ENCODE measurements around the gene SLC16A3.
"Not testable (repeated sequence)": the region's sequence is repeated elsewhere in the genome, so short reads cannot be mapped to it uniquely, and the experiment has no call there.

SLC16A3 gene

DNA sequence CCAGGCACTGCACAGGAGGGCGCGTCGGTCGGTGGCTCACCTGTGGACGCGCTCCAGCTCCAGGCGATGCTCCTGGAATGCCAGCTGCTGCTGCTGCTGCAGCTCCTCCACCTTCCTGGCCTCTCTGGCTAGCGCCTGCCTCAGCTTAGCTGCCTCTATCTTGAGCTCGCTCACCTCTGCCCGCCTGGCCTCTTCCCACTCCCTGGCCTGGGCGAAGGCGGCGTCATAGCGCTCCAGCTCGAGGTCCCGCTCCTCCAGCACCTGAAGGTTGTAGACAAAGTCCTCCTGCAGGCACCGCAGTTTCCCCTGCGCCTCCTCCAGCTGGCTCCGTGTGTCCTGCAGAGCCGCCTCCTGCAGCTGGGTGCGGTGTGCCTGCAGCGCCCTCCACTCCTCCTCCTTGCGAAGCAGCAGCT, 27.3 kb upstream of the SLC16A3 start:
- TF ChIP-seq, protein P1, sequence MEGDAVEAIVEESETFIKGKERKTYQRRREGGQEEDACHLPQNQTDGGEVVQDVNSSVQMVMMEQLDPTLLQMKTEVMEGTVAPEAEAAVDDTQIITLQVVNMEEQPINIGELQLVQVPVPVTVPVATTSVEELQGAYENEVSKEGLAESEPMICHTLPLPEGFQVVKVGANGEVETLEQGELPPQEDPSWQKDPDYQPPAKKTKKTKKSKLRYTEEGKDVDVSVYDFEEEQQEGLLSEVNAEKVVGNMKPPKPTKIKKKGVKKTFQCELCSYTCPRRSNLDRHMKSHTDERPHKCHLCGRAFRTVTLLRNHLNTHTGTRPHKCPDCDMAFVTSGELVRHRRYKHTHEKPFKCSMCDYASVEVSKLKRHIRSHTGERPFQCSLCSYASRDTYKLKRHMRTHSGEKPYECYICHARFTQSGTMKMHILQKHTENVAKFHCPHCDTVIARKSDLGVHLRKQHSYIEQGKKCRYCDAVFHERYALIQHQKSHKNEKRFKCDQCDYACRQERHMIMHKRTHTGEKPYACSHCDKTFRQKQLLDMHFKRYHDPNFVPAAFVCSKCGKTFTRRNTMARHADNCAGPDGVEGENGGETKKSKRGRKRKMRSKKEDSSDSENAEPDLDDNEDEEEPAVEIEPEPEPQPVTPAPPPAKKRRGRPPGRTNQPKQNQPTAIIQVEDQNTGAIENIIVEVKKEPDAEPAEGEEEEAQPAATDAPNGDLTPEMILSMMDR (IDR thresholded peaks at IDR 0.05) = no peak
- Mint-ChIP-seq H3K27ac (no peak overlapping the region), H3K27me3 (ENCODE audit: low read depth, poor library complexity) (peaks cover 4% of the 10 kb centered on the region), H3K36me3 (ENCODE audit: low read depth) (peaks cover 30% of the 10 kb centered on the region), H3K9me3 (no peaks in the 10 kb centered on the region), H3K4me1 (peaks cover 24% of the 10 kb centered on the region), H3K4me3 (no peak overlapping the region)
- DNase-seq = no peak

DNA sequence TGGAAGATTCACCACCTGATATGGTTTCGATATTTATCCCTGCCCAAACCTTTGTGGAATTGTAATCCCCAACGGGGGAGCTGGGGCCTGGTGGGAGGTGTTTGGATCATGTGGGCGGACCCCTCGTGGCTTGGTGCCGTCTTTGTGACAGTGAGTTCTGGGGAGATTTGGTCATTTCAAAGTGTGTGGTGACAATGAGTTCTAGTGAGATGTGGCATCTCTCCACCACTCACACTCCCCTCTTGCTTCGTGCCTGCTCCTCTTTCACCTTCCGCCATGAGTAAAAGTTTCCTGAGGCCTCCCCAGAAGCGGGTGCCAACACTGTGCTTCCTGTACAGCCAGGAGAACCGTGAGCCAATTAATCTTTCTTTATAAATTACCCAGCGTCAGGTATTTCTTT, 25.9 kb upstream of the SLC16A3 start:
- no peak for DNase-seq
- TF ChIP-seq, protein P1 (IDR thresholded peaks at IDR 0.05) = no peak
- peaks cover 34% of the 10 kb centered on the region for H3K4me1 Mint-ChIP-seq
- peaks cover 4% of the 10 kb centered on the region for H3K27me3 Mint-ChIP-seq (ENCODE audit: low read depth, poor library complexity)
- peaks cover 26% of the 10 kb centered on the region for H3K36me3 Mint-ChIP-seq (ENCODE audit: low read depth)
- H3K27ac Mint-ChIP-seq = peak overlapping the region; percentile 74
- H3K9me3 Mint-ChIP-seq = no peaks in the 10 kb centered on the region
- H3K4me3 Mint-ChIP-seq = no peak overlapping the region

DNA sequence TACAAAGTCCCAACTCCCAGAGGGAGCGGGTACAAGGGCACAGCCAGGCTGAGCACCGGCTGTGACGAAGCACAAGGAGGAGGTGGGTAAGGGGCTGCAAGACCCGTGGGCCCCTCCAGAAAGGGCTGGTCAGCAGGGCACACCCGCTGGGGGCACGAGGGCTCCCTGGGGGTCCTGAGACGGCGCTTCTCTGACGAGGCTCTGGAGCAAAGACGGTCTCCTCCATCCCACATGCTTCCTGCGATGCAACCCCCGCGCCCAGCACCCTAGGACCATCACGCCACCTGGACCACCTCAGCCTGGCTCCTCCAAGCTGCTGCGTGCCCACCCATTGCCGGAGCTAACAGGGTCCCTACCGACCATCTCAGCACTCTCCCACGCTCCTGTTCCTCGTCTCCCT, 24.9 kb upstream of the SLC16A3 start:
- Mint-ChIP-seq H3K27me3 (ENCODE audit: low read depth, poor library complexity) (peaks cover 4% of the 10 kb centered on the region), H3K27ac (no peak overlapping the region), H3K36me3 (ENCODE audit: low read depth) (peaks cover 17% of the 10 kb centered on the region), H3K9me3 (no peaks in the 10 kb centered on the region), H3K4me1 (peaks cover 34% of the 10 kb centered on the region), H3K4me3 (no peak overlapping the region)
- TF ChIP-seq, protein P1 (IDR thresholded peaks at IDR 0.05) = no peak
- DNase-seq = no peak

DNA sequence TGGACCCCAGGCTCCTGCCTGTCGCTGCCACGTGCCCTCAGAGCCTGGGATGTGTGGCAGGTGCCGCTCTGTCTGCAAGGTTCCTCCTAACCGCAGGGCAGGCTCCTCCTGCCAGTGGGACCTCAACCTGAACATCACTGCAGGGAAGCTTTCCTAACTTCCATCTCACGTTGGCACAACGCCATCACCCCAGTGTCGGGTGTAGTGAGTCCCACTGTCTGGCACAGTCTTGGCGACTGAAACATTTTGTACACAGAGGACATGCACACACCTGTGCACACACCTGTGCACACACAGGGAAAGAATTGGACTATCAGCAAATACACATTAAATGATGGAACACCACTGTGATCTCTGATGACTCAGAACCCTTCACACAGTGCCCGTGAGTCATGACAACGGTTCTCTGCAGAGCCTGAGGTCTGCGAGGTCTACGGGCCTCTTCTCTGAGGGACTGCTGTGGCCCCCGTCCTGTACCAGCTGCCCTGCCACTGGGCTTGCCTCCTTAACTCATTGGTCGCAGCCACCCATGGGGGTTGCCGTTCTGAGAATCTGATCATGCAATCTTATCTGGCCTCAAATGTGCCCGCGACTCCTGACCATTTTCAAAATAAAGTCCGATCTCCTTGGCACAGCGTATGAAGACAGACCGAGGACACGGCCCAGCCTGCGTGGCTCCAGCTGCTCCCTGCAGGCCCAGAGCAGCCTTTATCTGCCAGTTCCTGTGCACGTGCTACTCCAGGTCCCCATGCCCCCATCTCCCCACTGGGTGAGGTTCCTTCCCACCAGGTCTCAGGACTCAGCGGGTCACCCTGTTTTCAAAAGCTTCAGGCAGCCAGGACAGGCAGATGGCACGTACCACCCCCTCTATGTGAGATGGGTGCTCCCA, 23.8 kb upstream of the SLC16A3 start:
- Mint-ChIP-seq H3K4me3 (no peak overlapping the region), H3K4me1 (peaks cover 34% of the 10 kb centered on the region), H3K27ac (no peak overlapping the region), H3K27me3 (ENCODE audit: low read depth, poor library complexity) (peaks cover 4% of the 10 kb centered on the region), H3K36me3 (ENCODE audit: low read depth) (peaks cover 10% of the 10 kb centered on the region), H3K9me3 (no peaks in the 10 kb centered on the region)
- DNase-seq = no peak
- TF ChIP-seq, protein P1 (IDR thresholded peaks at IDR 0.05) = no peak

DNA sequence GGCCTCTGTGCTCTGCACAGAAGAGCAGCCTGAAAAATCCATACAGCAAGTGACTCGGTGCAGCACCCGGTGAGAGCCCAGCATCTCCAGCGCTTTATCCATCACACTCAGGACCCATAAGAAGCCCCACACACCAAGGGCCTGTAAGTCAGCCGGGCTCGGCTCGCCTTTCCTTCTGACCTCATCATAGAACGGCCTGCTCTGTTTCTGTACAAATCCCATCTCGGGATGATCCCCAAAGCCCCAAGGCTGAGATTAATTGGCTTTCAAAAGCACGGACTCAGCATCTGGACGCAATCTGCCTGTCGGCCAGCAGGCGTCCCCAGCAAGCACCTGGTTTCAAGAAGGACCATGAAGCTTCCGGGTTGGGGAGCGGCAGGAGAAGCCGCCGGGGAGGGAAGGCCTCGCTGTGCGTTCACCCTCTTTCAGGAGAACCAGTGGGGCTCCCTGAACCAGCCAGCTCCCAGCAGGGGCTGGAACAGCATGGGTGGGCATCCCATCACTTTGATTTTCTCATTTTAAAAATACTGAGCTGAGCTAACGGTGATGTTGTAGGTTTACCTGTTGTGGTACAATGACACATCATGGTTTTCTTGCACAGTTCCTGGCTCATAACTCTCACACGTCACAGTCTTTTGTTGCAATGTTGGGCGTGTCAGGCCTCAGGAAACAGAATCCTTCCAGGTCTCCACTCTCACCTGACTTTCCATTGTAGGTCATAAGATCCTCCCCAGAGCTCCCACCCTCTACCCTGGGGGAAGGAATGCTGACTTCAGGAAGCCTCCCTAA, 22.9 kb upstream of the SLC16A3 start:
- Mint-ChIP-seq H3K27me3 (ENCODE audit: low read depth, poor library complexity) (no peaks in the 10 kb centered on the region), H3K9me3 (no peaks in the 10 kb centered on the region), H3K36me3 (ENCODE audit: low read depth) (peaks cover 11% of the 10 kb centered on the region), H3K27ac (peak overlapping the region; percentile 37), H3K4me3 (no peak overlapping the region), H3K4me1 (peaks cover 34% of the 10 kb centered on the region)
- TF ChIP-seq, protein P1 (IDR thresholded peaks at IDR 0.05) = peak; percentile 84
- peak; percentile 78 for DNase-seq

DNA sequence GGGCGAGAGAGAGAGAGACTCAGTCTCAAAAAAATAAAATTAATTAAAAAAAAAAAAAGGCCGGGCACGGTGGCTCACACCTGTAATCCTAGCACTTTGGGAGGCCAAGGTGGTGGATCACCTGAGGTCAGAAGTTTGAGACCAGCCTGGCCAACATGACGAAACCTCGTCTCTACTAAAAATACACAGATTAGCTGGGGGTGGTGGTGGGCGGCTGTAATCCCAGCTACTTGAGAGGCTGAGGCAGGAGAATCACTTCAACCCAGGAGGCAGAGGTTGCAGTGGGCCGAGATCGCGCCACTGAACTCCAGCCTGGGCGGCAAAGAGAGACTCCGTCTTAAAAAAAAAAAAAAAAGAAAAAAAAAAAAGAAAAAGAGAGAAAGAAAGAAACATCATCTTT, 18.2 kb upstream of the SLC16A3 start:
- H3K9me3 Mint-ChIP-seq, H3K27ac Mint-ChIP-seq: not testable (repeated sequence)
- peaks cover 11% of the 10 kb centered on the region for H3K36me3 Mint-ChIP-seq (ENCODE audit: low read depth)

More for the DNA sequence above, 18.2 kb upstream of the SLC16A3 start:
- DNase-seq; H3K27me3 Mint-ChIP-seq (ENCODE audit: low read depth, poor library complexity); H3K4me3 Mint-ChIP-seq: not testable (repeated sequence)
- H3K4me1 Mint-ChIP-seq = peaks cover 36% of the 10 kb centered on the region
